SJSA1 (cell line): ENCODE results near the gene SHROOM3. TPM values are rescaled to one million over a fixed set of nuclear protein-coding genes. Genes with fewer than 3 reads are reported as not detected.

Source experiments
- DNase-seq, 2 experiments: peaks; one replicate each; pipeline ENCODE4 v3.0.0-alpha.2; 2015 to 2020; ENCODE audit warnings: low spot score in 2 of 2, low read depth in 1 of 2
- H3K27ac ChIP-seq: fragments of 250-450 bp; sonication (Bioruptor Pico); 2 replicates; pipeline ENCODE4 v1.5.1; 2020; ENCODE audit warnings: mild to moderate bottlenecking, moderate library complexity
- H3K27me3 ChIP-seq: fragments of 250-450 bp; sonication (Bioruptor Pico); replicated peaks from 2 replicates; pipeline ENCODE4 v1.5.1; 2020; ENCODE audit warnings: mild to moderate bottlenecking, moderate library complexity
- H3K36me3 ChIP-seq: fragments of 250-450 bp; sonication (Bioruptor Pico); 2 replicates; pipeline ENCODE4 v1.5.1; 2020; ENCODE audit warnings: mild to moderate bottlenecking
- H3K4me1 ChIP-seq: fragments of 250-450 bp; sonication (Bioruptor Pico); replicated peaks from 2 replicates; pipeline ENCODE4 v1.6.1; 2021; ENCODE audit warnings: mild to moderate bottlenecking
- H3K4me3 ChIP-seq: fragments of 250-450 bp; sonication (Bioruptor Pico); 2 replicates; pipeline ENCODE4 v1.5.1; 2020; ENCODE audit warnings: mild to moderate bottlenecking
- H3K9me3 ChIP-seq: fragments of 250-450 bp; sonication (Bioruptor Pico); replicated peaks from 2 replicates; pipeline ENCODE4 v1.5.1; 2020; ENCODE audit warnings: mild to moderate bottlenecking
- total RNA-seq: library from RNA; depleted of rRNA; stranded (reverse); fragments of >200 nt; shearing (Covaris generic); gene quantifications from 2 replicates; pipeline ENCODE4 v1.2.3, GENCODE V29; 2014

The SHROOM3 gene
- total RNA-seq, 1 experiment from 2014 or later, result 18.7 TPM

DNA sequence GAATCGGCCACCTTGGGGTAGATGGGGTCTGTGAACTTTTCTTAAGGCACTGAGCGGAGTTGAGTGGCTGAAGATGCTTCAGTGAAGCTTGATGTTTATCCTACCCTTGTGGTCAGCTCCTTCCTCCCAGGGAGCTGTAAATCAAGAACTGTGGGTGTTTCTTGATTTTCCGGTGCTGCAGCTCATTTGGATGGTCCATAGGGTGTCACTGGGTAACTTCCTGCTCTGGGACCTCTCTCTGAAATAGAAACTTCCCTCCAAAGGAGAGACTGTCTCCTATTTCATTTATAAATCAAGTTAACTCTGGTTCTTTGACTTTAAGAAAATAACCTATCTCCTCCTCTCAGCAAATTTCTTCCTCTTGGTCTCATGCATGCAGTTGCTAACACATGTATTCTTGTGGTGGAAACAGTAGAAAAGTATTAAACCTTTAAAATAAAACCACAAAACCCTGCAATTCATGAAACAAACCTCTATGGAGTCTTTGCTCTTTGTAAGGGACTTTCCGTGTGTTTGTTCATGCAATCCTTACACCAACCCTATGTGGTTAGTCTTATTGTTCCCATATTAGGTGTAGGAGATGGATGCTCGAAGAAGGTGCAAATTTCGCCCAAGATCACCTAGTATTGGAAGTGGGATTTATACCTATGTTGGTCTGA lies 110.3 kb downstream of the SHROOM3 start:
- H3K9me3 ChIP-seq, result no peaks in the 10 kb centered on the region
- H3K4me1 ChIP-seq, result peaks cover 62% of the 10 kb centered on the region
- peak overlapping the region; percentile 100 for H3K27ac ChIP-seq
- DNase-seq, result peak in 1 of 2 experiments; percentile 78
- no peaks in the 10 kb centered on the region for H3K27me3 ChIP-seq
- no peak overlapping the region for H3K4me3 ChIP-seq
- no peaks in the 10 kb centered on the region for H3K36me3 ChIP-seq

- Histone ChIP-seq H3K27me3 (no peaks in the 10 kb centered on the region), H3K36me3 (no peaks in the 10 kb centered on the region), H3K4me3 (peak overlapping the region; percentile 6; the same call in 1 of the 2 replicates), H3K9me3 (no peaks in the 10 kb centered on the region), H3K27ac (peak overlapping the region; percentile 100), H3K4me1 (peaks cover 65% of the 10 kb centered on the region)
- peak in 1 of 2 experiments; percentile 91 for DNase-seq
Measured at GRCh38 chr4:76546327-76546726, 111.3 kb downstream of the SHROOM3 start.

GRCh38 chr4:76546759-76547742 lies 112.0 kb downstream of the SHROOM3 start:
- no peaks in the 10 kb centered on the region for H3K36me3 ChIP-seq
- H3K9me3 ChIP-seq, result no peaks in the 10 kb centered on the region
- H3K27ac ChIP-seq, result peak overlapping the region; percentile 100
- peak overlapping the region; percentile 6; the same call in 1 of the 2 replicates for H3K4me3 ChIP-seq
- DNase-seq, result peak; percentile 87 to 93
- H3K27me3 ChIP-seq, result no peaks in the 10 kb centered on the region
- H3K4me1 ChIP-seq, result peaks cover 69% of the 10 kb centered on the region

GRCh38 chr4:76548704-76549103 lies 113.7 kb downstream of the SHROOM3 start:
- DNase-seq, result no peak
- H3K4me1 ChIP-seq, result peaks cover 65% of the 10 kb centered on the region
- H3K27ac ChIP-seq, result no peak overlapping the region; the same call in 1 of the 2 replicates
- no peak overlapping the region for H3K4me3 ChIP-seq
- no peaks in the 10 kb centered on the region for H3K9me3 ChIP-seq
- H3K36me3 ChIP-seq, result no peaks in the 10 kb centered on the region
- H3K27me3 ChIP-seq, result no peaks in the 10 kb centered on the region

- Histone ChIP-seq H3K36me3 (no peaks in the 10 kb centered on the region), H3K9me3 (no peaks in the 10 kb centered on the region), H3K4me3 (no peak overlapping the region), H3K4me1 (peaks cover 58% of the 10 kb centered on the region), H3K27ac (no peak overlapping the region), H3K27me3 (no peaks in the 10 kb centered on the region)
- no peak for DNase-seq
Measured at GRCh38 chr4:76549765-76550164, 114.7 kb downstream of the SHROOM3 start.

DNA sequence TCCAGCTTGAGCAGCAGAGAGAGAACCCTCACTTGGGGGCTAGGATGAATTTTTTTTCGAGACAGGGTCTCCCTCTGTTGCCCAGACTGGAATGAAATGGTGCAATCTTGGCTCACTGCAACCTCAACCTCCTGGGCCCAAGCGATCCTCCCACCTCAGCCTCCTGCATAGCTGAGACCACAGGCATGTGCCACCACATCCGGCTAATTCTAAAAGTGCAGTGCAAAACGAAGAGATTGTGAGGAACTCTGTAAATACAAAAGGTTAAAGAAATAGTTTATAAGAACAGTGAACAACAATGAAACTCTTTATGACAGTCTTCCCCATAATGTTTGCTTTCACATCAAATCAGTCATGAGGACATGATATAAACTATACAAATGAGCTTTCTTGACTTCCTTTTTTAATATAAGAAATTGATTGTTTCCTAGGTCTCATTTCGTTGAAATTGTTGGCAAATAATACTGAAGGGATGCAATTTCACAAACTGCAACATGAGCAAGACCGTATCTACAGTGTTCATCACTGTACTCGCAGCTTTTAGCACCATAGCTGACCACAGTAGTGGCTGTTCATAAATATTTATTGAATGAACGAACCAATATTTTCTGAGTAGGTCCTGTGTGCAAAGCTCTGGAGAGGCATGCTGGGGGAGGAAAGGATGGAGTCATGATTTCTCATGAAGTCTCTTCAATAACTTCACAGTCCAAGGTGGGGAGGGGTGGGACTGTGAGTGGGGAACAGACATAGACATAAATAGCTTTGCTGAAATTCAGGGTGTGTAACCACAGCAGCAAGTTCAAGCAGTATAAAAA lies 116.1 kb downstream of the SHROOM3 start:
- peak; percentile 77 to 78 for DNase-seq
- Histone ChIP-seq H3K27ac (peak overlapping the region; percentile 72), H3K36me3 (no peaks in the 10 kb centered on the region), H3K4me1 (peaks cover 44% of the 10 kb centered on the region), H3K4me3 (no peak overlapping the region), H3K9me3 (no peaks in the 10 kb centered on the region), H3K27me3 (no peaks in the 10 kb centered on the region)

DNA sequence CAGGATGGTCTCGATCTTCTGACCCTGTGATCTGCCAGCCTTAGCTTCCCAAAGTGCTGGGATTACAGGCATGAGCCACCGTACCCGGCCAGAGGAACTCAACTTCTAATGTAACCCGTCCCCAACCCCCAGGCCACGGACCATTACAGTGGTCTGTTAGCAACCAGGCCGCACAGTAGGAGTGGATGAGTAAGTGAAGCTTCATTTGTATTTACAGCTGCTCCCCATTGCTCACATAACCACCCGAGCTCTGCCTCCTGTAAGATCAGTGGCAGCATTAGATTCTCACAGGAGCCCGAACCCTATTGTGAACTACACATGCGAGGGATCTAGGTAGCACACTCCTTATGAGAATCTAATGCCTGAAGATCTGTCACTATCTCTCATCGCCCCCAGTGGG lies 119.6 kb downstream of the SHROOM3 start:
- H3K4me3 ChIP-seq, result no peak overlapping the region
- no peaks in the 10 kb centered on the region for H3K27me3 ChIP-seq
- no peak for DNase-seq
- H3K4me1 ChIP-seq, result peaks cover 19% of the 10 kb centered on the region
- H3K27ac ChIP-seq, result no peak overlapping the region
- H3K9me3 ChIP-seq, result no peaks in the 10 kb centered on the region
- H3K36me3 ChIP-seq, result no peaks in the 10 kb centered on the region

- peaks cover 14% of the 10 kb centered on the region for H3K4me1 ChIP-seq
- no peak overlapping the region for H3K27ac ChIP-seq
- no peaks in the 10 kb centered on the region for H3K36me3 ChIP-seq
- H3K27me3 ChIP-seq, result no peaks in the 10 kb centered on the region
- H3K4me3 ChIP-seq, result no peak overlapping the region
- no peaks in the 10 kb centered on the region for H3K9me3 ChIP-seq
- no peak for DNase-seq
Measured at GRCh38 chr4:76556452-76556851, 121.4 kb downstream of the SHROOM3 start.

DNA sequence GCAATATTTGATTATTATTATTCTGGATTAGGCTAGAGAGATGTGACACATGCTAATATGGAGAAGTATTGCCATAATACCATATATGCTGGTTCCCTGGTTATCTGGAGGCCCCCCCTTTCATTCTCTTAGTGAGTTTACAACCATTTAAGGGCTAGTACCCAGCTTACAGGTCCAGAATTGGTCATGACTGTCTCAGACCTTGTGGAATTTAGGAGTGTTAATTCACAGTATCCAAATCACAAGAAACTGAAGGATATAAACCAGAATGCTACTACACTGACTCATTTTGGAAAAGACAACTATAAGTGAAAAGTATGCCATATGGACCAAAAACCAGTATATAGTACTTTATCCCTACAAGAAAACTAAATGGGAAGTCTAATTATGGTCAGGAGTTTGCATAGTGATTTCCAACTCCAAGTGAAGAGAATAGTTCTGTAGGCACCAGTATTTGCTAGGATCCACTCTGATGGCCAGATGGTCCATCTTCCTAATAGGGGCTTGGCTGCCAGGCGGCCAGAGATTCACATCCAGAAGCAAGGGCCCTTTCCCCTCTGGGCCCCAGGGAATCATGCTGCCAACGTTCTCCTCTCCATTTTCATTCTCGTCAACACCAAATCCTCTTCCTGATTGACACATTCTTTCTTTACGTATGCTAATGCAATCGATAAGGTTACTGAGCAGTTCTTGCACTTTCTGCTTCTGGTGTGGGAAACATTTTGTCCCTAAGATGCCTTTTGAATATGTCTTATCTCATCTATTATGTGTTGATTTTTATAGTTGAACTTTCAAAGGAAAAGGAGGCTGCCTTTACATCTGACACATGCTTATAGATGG lies 123.6 kb downstream of the SHROOM3 start:
- no peaks in the 10 kb centered on the region for H3K9me3 ChIP-seq
- H3K4me3 ChIP-seq, result no peak overlapping the region
- H3K4me1 ChIP-seq, result peaks cover 33% of the 10 kb centered on the region
- DNase-seq, result no peak
- H3K27ac ChIP-seq, result no peak overlapping the region
- H3K27me3 ChIP-seq, result no peaks in the 10 kb centered on the region
- no peaks in the 10 kb centered on the region for H3K36me3 ChIP-seq

- H3K4me3 ChIP-seq, result no peak overlapping the region
- H3K4me1 ChIP-seq, result peaks cover 41% of the 10 kb centered on the region
- H3K36me3 ChIP-seq, result no peaks in the 10 kb centered on the region
- no peaks in the 10 kb centered on the region for H3K9me3 ChIP-seq
- no peaks in the 10 kb centered on the region for H3K27me3 ChIP-seq
- H3K27ac ChIP-seq, result no peak overlapping the region
- DNase-seq, result no peak
Measured at GRCh38 chr4:76559236-76560071, 124.4 kb downstream of the SHROOM3 start.

GRCh38 chr4:76562161-76562560 lies 127.1 kb downstream of the SHROOM3 start:
- H3K27me3 ChIP-seq, result no peaks in the 10 kb centered on the region
- no peak overlapping the region for H3K4me3 ChIP-seq
- no peaks in the 10 kb centered on the region for H3K36me3 ChIP-seq
- peak; percentile 68 to 82 for DNase-seq
- peak overlapping the region; percentile 90 for H3K27ac ChIP-seq
- H3K4me1 ChIP-seq, result peaks cover 67% of the 10 kb centered on the region
- H3K9me3 ChIP-seq, result no peaks in the 10 kb centered on the region

GRCh38 chr4:76562836-76563453 lies 127.9 kb downstream of the SHROOM3 start:
- Histone ChIP-seq H3K36me3 (no peaks in the 10 kb centered on the region), H3K27me3 (no peaks in the 10 kb centered on the region), H3K9me3 (no peaks in the 10 kb centered on the region), H3K4me1 (peaks cover 74% of the 10 kb centered on the region), H3K4me3 (no peak overlapping the region), H3K27ac (peak overlapping the region; percentile 90)
- DNase-seq, result no peak
